Keratinocyte (primary cell): ENCODE results near the gene ZBTB20. TPM values are rescaled to one million over a fixed set of nuclear protein-coding genes. Genes with fewer than 3 reads are reported as not detected.

ENCODE experiments used
- DNase-seq: peaks from one replicate; pipeline ENCODE4 v3.0.0-alpha.2; 2011; ENCODE audit warnings: low read depth, missing footprints, low spot score
- FAIRE-seq: peaks from 2 replicates; lab custom pipeline; 2011; peaks lifted over from hg19 to GRCh38; lab: Jason Lieb, UNC
- H2AFZ ChIP-seq: 2 replicates; pipeline ENCODE4 v1.6.0; 2012; ENCODE audit warnings: low read length, control low read depth, inconsistent platforms; ENCODE audit not compliant: control insufficient read depth
- H3K27ac ChIP-seq: 2 replicates; pipeline ENCODE4 v1.5.1; 2011; ENCODE audit warnings: low read length; ENCODE audit not compliant: control insufficient read depth, insufficient read depth
- H3K27me3 ChIP-seq: 3 replicates; pipeline ENCODE4 v1.6.0; 2011; ENCODE audit warnings: low read length; ENCODE audit not compliant: control insufficient read depth, insufficient read depth; ENCODE audit errors: extremely low read depth
- H3K36me3 ChIP-seq, 2 experiments: 2 replicates in 1 of 2; 3 replicates in 1 of 2; pipeline ENCODE4 v1.5.1; 2011; ENCODE audit warnings: low read length in 2 of 2, mild to moderate bottlenecking in 1 of 2; ENCODE audit not compliant: control insufficient read depth in 2 of 2, insufficient read depth in 2 of 2; ENCODE audit errors: extremely low read depth in 1 of 2
- H3K4me1 ChIP-seq: 3 replicates; pipeline ENCODE4 v1.5.1; 2011; ENCODE audit warnings: low read length; ENCODE audit not compliant: control insufficient read depth, insufficient read depth; ENCODE audit errors: extremely low read depth
- H3K4me2 ChIP-seq: 3 replicates; pipeline ENCODE4 v1.6.0; 2011; ENCODE audit warnings: low read depth, low read length; ENCODE audit not compliant: control insufficient read depth, insufficient read depth; ENCODE audit errors: extremely low read depth
- H3K4me3 ChIP-seq, 3 experiments: fragments of 200-600 bp in 1 of 3; sonication (generic) in 1 of 3; 2 replicates in 2 of 3; 3 replicates in 1 of 3; pipeline ENCODE4 v1.5.1; 2011 to 2016; ENCODE audit warnings: low read length in 3 of 3, mild to moderate bottlenecking in 3 of 3, control low read depth in 2 of 3, inconsistent platforms in 1 of 3, low read depth in 1 of 3, mixed read lengths in 1 of 3, mixed run types in 1 of 3, moderate library complexity in 1 of 3; ENCODE audit not compliant: control insufficient read depth in 2 of 3, insufficient read depth in 2 of 3; ENCODE audit errors: extremely low read depth in 1 of 3
- H3K79me2 ChIP-seq: 2 replicates; pipeline ENCODE4 v1.6.0; 2012; ENCODE audit warnings: low read length; ENCODE audit not compliant: control insufficient read depth, insufficient read depth
- H3K9ac ChIP-seq: 3 replicates; pipeline ENCODE4 v1.6.0; 2011; ENCODE audit warnings: low read length; ENCODE audit not compliant: control insufficient read depth, insufficient read depth; ENCODE audit errors: extremely low read depth
- H3K9me1 ChIP-seq: 3 replicates; pipeline ENCODE4 v1.6.0; 2011; ENCODE audit warnings: low read length; ENCODE audit not compliant: control insufficient read depth, insufficient read depth; ENCODE audit errors: extremely low read depth
- H3K9me3 ChIP-seq: 2 replicates; pipeline ENCODE4 v1.5.1; 2012; ENCODE audit warnings: low read depth, low read length; ENCODE audit not compliant: control insufficient read depth
- H4K20me1 ChIP-seq: 3 replicates; pipeline ENCODE4 v1.6.0; 2011; ENCODE audit warnings: low read length; ENCODE audit not compliant: control insufficient read depth, insufficient read depth; ENCODE audit errors: extremely low read depth
- EZH2 ChIP-seq: IDR thresholded peaks from one replicate; pipeline ENCODE4 v1.6.1; 2012; ENCODE audit warnings: inconsistent platforms, mild to moderate bottlenecking, low read length, moderate library complexity
- dilution Hi-C: fragments of 300-500 bp; cut with MboI; formaldehyde crosslinking; loops from one replicate; pipeline ENCODE4 v1.7.0; 2020; ENCODE audit warnings: low sequenced_read_pairs; ENCODE audit not compliant: extremely low pct_ligation_motif_present
- polyA plus RNA-seq, 5 experiments: library from polyadenylated mRNA; depleted of rRNA in 3 of 5; stranded (reverse) in 3 of 5; stranded (forward) in 1 of 5; unstranded in 1 of 5; fragments of >200 nt; gene quantifications; 1 replicate in 1 of 5; 2 replicates in 3 of 5; 3 replicates in 1 of 5; pipeline versions ENCODE4 v1.2.1 to v1.2.3, GENCODE V29; 2011 to 2012; ENCODE audit warnings: missing spikeins in 2 of 5, low read depth in 1 of 5, low replicate concordance in 1 of 5
- TF ChIP-seq, protein P1 (sequence below), 3 experiments: IDR thresholded peaks in 1 of 3; conservative IDR thresholded peaks in 1 of 3; optimal IDR thresholded peaks in 1 of 3; 2 replicates in 2 of 3; 3 replicates in 1 of 3; pipeline versions ENCODE3 to v1.5.1; 2011; ENCODE audit warnings: low read length in 3 of 3, mild to moderate bottlenecking in 3 of 3, moderate library complexity in 2 of 3, control low read depth in 1 of 3, inconsistent platforms in 1 of 3; ENCODE audit not compliant: insufficient read depth in 2 of 3; ENCODE audit errors: extremely low read depth in 1 of 3

The ZBTB20 gene
- polyA plus RNA-seq, 1 donor (not counting 4 experiments of a cell fraction or from before 2014, with no cell fraction given), result 0.52 TPM

DNA sequence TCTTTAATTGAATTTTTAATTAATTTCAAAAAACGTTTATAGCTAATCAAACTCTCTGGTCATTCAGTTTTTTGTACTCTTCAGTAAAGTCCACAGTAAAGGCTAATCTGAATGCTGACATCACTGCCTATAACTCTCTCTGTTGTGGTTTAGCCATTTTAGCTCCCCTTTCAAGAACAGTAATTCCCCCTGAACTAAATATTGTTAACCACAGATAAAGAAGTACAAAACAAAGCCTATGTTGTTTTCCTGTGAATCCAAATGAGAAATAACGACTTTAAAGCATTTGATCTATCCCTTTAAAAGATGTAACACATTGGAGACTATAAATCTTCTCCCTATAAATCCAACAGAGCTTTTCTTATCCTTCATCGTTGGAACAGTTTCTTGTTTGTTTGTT, 94.2 kb downstream of the ZBTB20 start:
- Histone ChIP-seq H3K4me1 (no peaks in the 10 kb centered on the region), H3K79me2 (no peaks in the 10 kb centered on the region), H4K20me1 (no peaks in the 10 kb centered on the region), H3K36me3 (no peaks in the 10 kb centered on the region), H3K27ac (no peak overlapping the region), H3K4me2 (no peak overlapping the region), H3K9ac (no peak overlapping the region), H2AFZ (no peak overlapping the region), H3K4me3 (no peak overlapping the region), H3K9me3 (no peaks in the 10 kb centered on the region), H3K27me3 (no peaks in the 10 kb centered on the region), H3K9me1 (no peaks in the 10 kb centered on the region)
- FAIRE-seq, result no peak
- dilution Hi-C loops, result no loop called here
- no peak for DNase-seq
- TF ChIP-seq, protein P1, sequence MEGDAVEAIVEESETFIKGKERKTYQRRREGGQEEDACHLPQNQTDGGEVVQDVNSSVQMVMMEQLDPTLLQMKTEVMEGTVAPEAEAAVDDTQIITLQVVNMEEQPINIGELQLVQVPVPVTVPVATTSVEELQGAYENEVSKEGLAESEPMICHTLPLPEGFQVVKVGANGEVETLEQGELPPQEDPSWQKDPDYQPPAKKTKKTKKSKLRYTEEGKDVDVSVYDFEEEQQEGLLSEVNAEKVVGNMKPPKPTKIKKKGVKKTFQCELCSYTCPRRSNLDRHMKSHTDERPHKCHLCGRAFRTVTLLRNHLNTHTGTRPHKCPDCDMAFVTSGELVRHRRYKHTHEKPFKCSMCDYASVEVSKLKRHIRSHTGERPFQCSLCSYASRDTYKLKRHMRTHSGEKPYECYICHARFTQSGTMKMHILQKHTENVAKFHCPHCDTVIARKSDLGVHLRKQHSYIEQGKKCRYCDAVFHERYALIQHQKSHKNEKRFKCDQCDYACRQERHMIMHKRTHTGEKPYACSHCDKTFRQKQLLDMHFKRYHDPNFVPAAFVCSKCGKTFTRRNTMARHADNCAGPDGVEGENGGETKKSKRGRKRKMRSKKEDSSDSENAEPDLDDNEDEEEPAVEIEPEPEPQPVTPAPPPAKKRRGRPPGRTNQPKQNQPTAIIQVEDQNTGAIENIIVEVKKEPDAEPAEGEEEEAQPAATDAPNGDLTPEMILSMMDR (optimal IDR thresholded peaks at IDR 0.05 in 1 of 3, IDR thresholded peaks at IDR 0.05 in 1 of 3, conservative IDR thresholded peaks at IDR 0.05 in 1 of 3; ENCODE audit: extremely low read depth in 1 of 3, insufficient read depth in 2 of 3, low read length in 3 of 3), result no peak
- TF ChIP-seq EZH2, result no peak

- no peaks in the 10 kb centered on the region for H4K20me1 ChIP-seq
- dilution Hi-C loops, result no loop called here
These were observed 104.7 kb downstream of the ZBTB20 start for GRCh38 chr3:115042351-115042750.

More at GRCh38 chr3:115042351-115042750, 104.7 kb downstream of the ZBTB20 start:
- Histone ChIP-seq H3K4me3 (no peak overlapping the region), H3K79me2 (no peaks in the 10 kb centered on the region), H3K9me1 (no peaks in the 10 kb centered on the region), H3K4me1 (no peaks in the 10 kb centered on the region), H3K9me3 (no peaks in the 10 kb centered on the region), H3K27me3 (no peaks in the 10 kb centered on the region), H3K9ac (no peak overlapping the region), H3K4me2 (no peak overlapping the region), H2AFZ (no peak overlapping the region), H3K27ac (no peak overlapping the region), H3K36me3 (no peaks in the 10 kb centered on the region)
- DNase-seq, result no peak
- TF ChIP-seq EZH2, result no peak
- TF ChIP-seq, protein P1 (optimal IDR thresholded peaks at IDR 0.05 in 1 of 3, IDR thresholded peaks at IDR 0.05 in 1 of 3, conservative IDR thresholded peaks at IDR 0.05 in 1 of 3; ENCODE audit: extremely low read depth in 1 of 3, insufficient read depth in 2 of 3, low read length in 3 of 3), result no peak
- no peak for FAIRE-seq
